Measurements from ENCODE around the gene ZNF217.

The ZNF217 gene

DNA sequence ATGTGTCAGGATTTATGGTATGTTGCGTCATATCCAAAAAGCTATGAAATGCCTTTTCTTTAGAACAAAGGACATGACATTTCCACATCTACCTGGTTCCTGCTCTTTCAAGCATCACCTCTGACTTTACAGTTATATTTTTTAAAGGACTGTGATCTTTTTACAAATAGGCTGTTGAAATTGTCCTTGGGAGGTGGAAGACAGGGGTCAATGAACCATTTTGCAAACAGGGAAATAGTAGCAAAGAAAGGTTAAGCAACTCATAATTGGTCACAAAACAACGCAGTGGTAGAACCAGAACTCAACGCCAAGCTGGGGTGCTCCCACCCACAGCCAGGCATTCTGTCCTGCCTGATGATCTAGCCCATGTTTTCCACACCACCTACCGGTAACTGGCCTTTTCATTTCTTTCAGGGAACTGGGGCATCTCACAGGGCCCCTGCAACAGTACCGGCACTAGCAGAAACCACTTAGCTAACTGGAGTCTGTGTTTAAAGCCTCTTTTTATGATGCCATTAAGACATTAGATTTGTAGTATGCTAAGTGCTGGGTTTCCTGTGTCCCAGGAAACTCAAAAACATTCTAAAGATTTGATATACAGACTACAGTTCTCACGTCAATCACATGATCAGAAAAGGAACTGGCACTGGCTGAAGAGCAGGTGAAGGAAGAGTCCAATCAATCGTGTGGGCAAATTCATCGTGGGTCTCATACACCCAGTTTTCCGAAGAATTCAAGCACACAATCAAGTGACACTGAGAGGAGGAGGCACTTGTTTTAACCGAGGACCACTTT is 13.9 kb downstream of the ZNF217 start:
- Mint-ChIP-seq H3K27me3 (ENCODE audit: low read depth, poor library complexity) (peaks cover 2% of the 10 kb centered on the region), H3K4me3 (no peak overlapping the region), H3K27ac (peak overlapping the region; percentile 59), H3K36me3 (ENCODE audit: low read depth) (peaks cover 56% of the 10 kb centered on the region), H3K9me3 (no peaks in the 10 kb centered on the region), H3K4me1 (peaks cover 39% of the 10 kb centered on the region)
- no peak for DNase-seq
- TF ChIP-seq, protein P1, sequence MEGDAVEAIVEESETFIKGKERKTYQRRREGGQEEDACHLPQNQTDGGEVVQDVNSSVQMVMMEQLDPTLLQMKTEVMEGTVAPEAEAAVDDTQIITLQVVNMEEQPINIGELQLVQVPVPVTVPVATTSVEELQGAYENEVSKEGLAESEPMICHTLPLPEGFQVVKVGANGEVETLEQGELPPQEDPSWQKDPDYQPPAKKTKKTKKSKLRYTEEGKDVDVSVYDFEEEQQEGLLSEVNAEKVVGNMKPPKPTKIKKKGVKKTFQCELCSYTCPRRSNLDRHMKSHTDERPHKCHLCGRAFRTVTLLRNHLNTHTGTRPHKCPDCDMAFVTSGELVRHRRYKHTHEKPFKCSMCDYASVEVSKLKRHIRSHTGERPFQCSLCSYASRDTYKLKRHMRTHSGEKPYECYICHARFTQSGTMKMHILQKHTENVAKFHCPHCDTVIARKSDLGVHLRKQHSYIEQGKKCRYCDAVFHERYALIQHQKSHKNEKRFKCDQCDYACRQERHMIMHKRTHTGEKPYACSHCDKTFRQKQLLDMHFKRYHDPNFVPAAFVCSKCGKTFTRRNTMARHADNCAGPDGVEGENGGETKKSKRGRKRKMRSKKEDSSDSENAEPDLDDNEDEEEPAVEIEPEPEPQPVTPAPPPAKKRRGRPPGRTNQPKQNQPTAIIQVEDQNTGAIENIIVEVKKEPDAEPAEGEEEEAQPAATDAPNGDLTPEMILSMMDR (IDR thresholded peaks at IDR 0.05), result no peak

DNA sequence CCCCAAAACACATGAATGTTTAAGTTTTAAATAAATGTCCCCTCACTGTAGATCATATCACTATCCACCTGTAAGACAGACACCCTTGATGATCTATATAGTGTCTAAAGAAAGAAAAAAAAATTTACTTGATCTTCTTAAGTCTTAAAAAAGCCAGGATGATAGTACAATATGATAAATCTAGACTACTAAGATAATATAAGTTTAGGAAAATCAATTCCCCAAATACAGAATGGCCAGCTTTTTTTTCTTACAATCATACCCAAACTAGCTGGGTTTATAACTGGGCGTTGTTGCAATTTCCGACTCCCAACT is 14.4 kb downstream of the ZNF217 start:
- H3K27ac Mint-ChIP-seq, result no peak overlapping the region
- H3K27me3 Mint-ChIP-seq (ENCODE audit: low read depth, poor library complexity), result peaks cover 2% of the 10 kb centered on the region
- H3K4me1 Mint-ChIP-seq, result peaks cover 38% of the 10 kb centered on the region
- DNase-seq, result no peak
- H3K4me3 Mint-ChIP-seq, result peak overlapping the region; percentile 26
- TF ChIP-seq, protein P1 (IDR thresholded peaks at IDR 0.05), result no peak
- peaks cover 61% of the 10 kb centered on the region for H3K36me3 Mint-ChIP-seq (ENCODE audit: low read depth)
- no peaks in the 10 kb centered on the region for H3K9me3 Mint-ChIP-seq

DNA sequence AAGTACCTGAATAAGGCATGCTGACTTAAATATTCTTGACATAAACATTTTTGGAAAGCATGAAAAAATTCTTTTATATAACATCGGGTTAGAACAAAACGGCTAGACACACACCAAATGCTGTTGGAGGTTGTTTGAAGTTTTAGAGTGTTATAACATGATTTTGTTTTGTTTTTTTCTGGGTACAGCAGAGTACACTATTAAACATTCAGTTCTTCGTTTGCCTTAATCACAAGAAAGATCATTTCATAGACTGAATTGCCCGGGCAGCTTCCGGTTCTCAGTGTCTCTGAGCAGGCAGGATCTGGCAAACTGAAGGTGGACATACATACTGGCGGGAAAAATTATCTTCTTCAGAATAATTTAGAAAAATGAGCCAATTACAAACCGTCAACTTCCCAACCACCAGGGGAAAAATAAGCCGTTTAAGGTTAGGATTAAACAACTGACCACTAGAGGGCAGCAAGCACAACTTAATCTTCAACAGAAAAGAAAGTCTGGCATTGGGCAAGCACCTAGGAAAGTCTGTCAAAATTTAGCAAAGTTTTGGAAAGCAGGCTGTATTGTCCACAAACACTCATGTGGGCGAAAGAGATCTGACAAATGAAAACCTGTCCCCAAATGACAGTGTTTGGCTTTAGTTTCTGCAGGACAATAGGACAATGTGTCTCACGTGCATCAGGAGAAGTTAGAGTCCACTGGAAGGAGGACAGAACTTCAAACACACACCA is 15.0 kb downstream of the ZNF217 start:
- TF ChIP-seq, protein P1 (IDR thresholded peaks at IDR 0.05), result peak; percentile 81
- DNase-seq, result peak; percentile 48
- H3K4me1 Mint-ChIP-seq, result peaks cover 33% of the 10 kb centered on the region
- peak overlapping the region; percentile 26 for H3K4me3 Mint-ChIP-seq
- H3K36me3 Mint-ChIP-seq (ENCODE audit: low read depth), result peaks cover 67% of the 10 kb centered on the region
- H3K27ac Mint-ChIP-seq, result no peak overlapping the region
- H3K9me3 Mint-ChIP-seq, result no peaks in the 10 kb centered on the region
- H3K27me3 Mint-ChIP-seq (ENCODE audit: low read depth, poor library complexity), result peaks cover 2% of the 10 kb centered on the region

DNA sequence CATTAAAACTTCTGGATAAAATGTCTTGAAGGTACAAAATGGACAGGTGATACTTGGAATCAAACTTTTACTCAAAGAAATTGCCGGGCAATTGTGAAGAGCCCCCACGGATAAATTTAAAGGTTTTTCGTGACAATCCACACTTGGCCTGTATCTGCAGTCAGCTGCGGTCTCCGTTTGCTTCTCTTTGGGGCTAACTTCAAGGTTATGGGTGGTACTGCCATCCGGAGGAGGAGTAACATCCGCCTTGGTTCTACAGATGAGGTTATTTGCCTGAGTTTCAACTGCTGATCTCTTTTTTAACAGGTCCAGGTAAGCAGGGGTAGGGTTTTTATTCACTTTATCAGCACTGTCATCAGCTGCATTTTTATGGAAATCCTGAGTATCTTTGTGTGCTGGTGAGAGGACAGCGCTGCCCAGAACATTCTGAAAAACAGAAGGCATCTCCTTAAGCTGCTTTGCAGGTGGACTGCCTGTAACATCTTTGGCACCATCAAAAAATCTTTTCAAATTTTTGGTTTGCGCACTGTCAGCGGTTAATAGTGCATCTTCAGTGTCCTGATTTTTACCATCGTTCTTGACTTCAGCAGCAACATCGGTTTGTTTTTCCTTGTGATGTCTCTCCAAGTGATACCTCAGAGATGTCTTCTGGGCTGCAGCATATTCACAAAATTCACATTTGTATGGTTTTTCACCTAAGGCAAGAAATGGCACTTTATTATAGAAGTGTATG is 16.9 kb downstream of the ZNF217 start:
- H3K9me3 Mint-ChIP-seq, result no peaks in the 10 kb centered on the region
- H3K27me3 Mint-ChIP-seq (ENCODE audit: low read depth, poor library complexity), result peaks cover 2% of the 10 kb centered on the region
- DNase-seq, result no peak
- no peak overlapping the region for H3K27ac Mint-ChIP-seq
- no peak overlapping the region for H3K4me3 Mint-ChIP-seq
- H3K4me1 Mint-ChIP-seq, result peaks cover 26% of the 10 kb centered on the region
- TF ChIP-seq, protein P1 (IDR thresholded peaks at IDR 0.05), result no peak
- H3K36me3 Mint-ChIP-seq (ENCODE audit: low read depth), result peaks cover 73% of the 10 kb centered on the region

DNA sequence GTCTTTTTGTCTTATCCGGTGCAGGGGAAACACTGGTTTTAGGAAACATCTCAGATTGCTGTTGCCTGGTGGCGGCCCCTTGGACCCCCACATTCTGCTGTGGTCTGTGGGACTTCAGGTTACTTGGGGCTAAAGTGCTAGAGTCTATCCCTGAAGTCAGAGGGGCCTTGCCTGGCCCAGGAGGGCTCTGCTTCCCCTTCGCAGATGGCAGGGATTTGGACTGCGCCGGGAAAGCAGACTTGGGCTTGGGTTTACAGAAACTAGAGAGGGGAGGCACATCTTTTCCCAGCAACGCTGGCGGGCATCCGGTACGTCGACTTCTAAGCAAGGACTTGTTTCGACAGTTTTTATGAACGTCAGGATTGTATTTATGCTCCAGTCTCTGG is 17.5 kb downstream of the ZNF217 start:
- peaks cover 73% of the 10 kb centered on the region for H3K36me3 Mint-ChIP-seq (ENCODE audit: low read depth)
- peaks cover 26% of the 10 kb centered on the region for H3K4me1 Mint-ChIP-seq
- H3K27ac Mint-ChIP-seq, result peak overlapping the region; percentile 23
- H3K27me3 Mint-ChIP-seq (ENCODE audit: low read depth, poor library complexity), result peaks cover 2% of the 10 kb centered on the region
- H3K9me3 Mint-ChIP-seq, result no peaks in the 10 kb centered on the region
- no peak overlapping the region for H3K4me3 Mint-ChIP-seq
- no peak for DNase-seq
- TF ChIP-seq, protein P1 (IDR thresholded peaks at IDR 0.05), result no peak

Data from nephron progenitor cell (in vitro differentiated cells).